Prostate gland (tissue), 2 donors: ENCODE results near the gene RASGEF1B. TPM values are rescaled to one million over a fixed set of nuclear protein-coding genes. Genes with fewer than 3 reads are reported as not detected.
"Not testable (repeated sequence)": the region's sequence is repeated elsewhere in the genome, so short reads cannot be mapped to it uniquely, and the experiment has no call there.

Source experiments
- DNase-seq: peaks from one replicate; pipeline ENCODE4 v3.0.0-alpha.2; 2019; ENCODE audit warnings: low spot score
- H3K27ac ChIP-seq, 2 donors: fragments of 200-600 bp; sonication (generic); 2 replicates each; pipeline ENCODE4 v1.5.1; 2017 to 2019
- H3K27me3 ChIP-seq: fragments of 200-600 bp; sonication (generic); replicated peaks from 2 replicates; pipeline ENCODE4 v1.5.1; 2019; ENCODE audit not compliant: insufficient read depth
- H3K36me3 ChIP-seq, 2 donors: fragments of 200-600 bp; sonication (generic); 1 replicate in 1 of 2; 2 replicates in 1 of 2; pipeline versions ENCODE4 v1.5.1 to v1.8.1; 2017 to 2019
- H3K4me1 ChIP-seq: fragments of 200-600 bp; sonication (generic); replicated peaks from 2 replicates; pipeline ENCODE4 v1.5.1; 2019
- H3K4me3 ChIP-seq, 2 donors: fragments of 200-600 bp; sonication (generic); 2 replicates each; pipeline ENCODE4 v1.5.1; 2017 to 2019
- H3K9me3 ChIP-seq: fragments of 200-600 bp; sonication (generic); 2 replicates; pipeline ENCODE4 v1.5.1; 2017
- POLR2A ChIP-seq: fragments of 450-650 bp; IDR thresholded peaks from one replicate; pipeline ENCODE4 v1.6.1; 2016; ENCODE audit warnings: antibody characterized with exemption, mild to moderate bottlenecking
- POLR2AphosphoS5 ChIP-seq: sonication (generic); formaldehyde crosslinking; IDR thresholded peaks from one replicate; pipeline ENCODE4 v1.6.1; 2017; ENCODE audit warnings: antibody characterized with exemption
- WGBS: methylation state at CpG from one replicate; pipeline ENCODE4 v1.1.5; 2018; 5-methylcytosine and 5-hydroxymethylcytosine counted together
- intact Hi-C: fragments of 100-400 bp; cut with DNase I; formaldehyde crosslinking; loops from one replicate; pipeline ENCODE4 v1.14.2; 2022
- total RNA-seq, 2 donors: library from RNA; depleted of rRNA; stranded (reverse); fragments of >200 nt; gene quantifications; one replicate each; pipeline ENCODE4 v1.1.0, GENCODE V29; 2016
- TF ChIP-seq, protein P1 (sequence below), 4 experiments: fragments of 200-600 bp in 2 of 4; fragments of 450-650 bp in 2 of 4; sonication (generic) in 2 of 4; IDR thresholded peaks; 1 replicate in 3 of 4; 2 replicates in 1 of 4; pipeline ENCODE4 v1.5.1; 2016 to 2019; ENCODE audit warnings: antibody characterized with exemption in 4 of 4, mild to moderate bottlenecking in 2 of 4, moderate library complexity in 2 of 4

RASGEF1B gene
- total RNA-seq, 2 donors from 2014 or later, result 16.4 TPM

DNA sequence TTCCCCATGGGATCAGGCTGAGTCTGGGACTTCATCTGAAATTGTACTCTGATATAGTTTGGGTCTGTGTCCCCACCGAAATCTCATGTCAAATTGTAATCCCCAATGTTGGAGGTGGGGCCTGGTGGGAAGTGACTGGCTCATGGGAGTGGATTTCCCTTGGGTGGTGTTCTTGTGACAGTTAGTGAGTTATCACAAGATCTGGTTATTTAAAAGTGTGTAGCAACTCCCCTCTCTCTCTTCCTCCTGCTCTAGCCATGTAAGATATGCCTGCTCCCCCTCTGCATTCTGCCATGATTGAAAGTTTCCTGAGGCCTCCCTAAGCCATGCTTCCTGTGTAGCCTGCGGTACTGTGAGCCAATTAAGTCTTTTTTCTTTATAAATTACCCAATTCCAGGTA, 61.0 kb downstream of the RASGEF1B start:
- TF ChIP-seq POLR2A, result no peak
- Histone ChIP-seq H3K4me1 (no peaks in the 10 kb centered on the region), H3K36me3 (no peaks in the 10 kb centered on the region), H3K27me3 (no peaks in the 10 kb centered on the region), H3K9me3 (no peaks in the 10 kb centered on the region), H3K4me3 (no peak overlapping the region), H3K27ac (no peak overlapping the region)
- 75% methylated on average over 2 of the region's 2 CpGs for WGBS
- no peak for DNase-seq
- intact Hi-C loops, result no loop called here

DNA sequence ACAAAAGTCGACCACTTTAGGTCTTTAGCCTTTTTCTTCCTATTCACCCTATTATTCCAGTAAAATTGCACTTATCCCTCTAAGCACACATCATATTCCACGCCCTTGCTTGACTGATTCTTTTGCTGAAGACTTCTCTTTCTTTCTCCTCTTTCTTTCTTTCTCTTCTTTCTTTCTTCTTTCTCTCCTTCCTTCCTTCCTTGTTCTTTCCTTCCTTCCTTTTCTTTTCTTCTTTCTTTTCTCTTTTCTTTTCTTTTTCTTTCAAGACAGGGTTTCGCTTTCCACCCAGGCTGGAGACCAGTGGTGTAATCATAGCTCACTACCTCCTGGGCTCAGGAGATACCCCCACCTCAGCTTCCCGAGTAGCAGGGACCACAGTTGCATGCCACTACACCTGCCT, 61.9 kb downstream of the RASGEF1B start:
- intact Hi-C loops, result loop anchor here (5.0 kb wide), 2 partner anchors 432 to 857 kb away; no protein-coding TSS in a partner anchor

DNA sequence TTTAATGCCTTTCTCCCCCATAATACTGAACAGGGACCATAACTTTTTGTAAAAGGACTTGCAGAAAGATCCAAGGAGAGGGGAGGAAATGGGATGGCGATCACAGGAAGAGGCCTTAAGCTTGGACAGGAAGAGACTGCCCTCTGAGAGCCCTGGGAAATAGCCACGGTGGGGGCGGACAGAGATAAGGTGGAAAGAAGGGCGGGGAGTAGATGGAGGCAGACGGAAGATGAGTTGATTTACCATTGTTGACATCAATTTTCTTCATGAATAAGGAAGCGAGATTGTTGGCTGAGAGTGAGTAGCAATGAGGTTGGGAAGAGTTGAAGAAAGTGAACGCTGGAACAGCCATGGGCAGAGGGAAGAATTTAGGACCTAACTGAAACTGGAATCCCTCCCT, 63.4 kb downstream of the RASGEF1B start:
- DNase-seq, result no peak
- H3K27ac ChIP-seq, result no peak overlapping the region
- no peaks in the 10 kb centered on the region for H3K9me3 ChIP-seq
- intact Hi-C loops, result loop anchor here (5.0 kb wide), 2 partner anchors 434 to 859 kb away; no protein-coding TSS in a partner anchor
- H3K27me3 ChIP-seq, result no peaks in the 10 kb centered on the region
- H3K4me1 ChIP-seq, result no peaks in the 10 kb centered on the region
- H3K4me3 ChIP-seq, result no peak overlapping the region
- TF ChIP-seq POLR2A (no peak), POLR2AphosphoS5 (no peak)
- TF ChIP-seq, protein P1, sequence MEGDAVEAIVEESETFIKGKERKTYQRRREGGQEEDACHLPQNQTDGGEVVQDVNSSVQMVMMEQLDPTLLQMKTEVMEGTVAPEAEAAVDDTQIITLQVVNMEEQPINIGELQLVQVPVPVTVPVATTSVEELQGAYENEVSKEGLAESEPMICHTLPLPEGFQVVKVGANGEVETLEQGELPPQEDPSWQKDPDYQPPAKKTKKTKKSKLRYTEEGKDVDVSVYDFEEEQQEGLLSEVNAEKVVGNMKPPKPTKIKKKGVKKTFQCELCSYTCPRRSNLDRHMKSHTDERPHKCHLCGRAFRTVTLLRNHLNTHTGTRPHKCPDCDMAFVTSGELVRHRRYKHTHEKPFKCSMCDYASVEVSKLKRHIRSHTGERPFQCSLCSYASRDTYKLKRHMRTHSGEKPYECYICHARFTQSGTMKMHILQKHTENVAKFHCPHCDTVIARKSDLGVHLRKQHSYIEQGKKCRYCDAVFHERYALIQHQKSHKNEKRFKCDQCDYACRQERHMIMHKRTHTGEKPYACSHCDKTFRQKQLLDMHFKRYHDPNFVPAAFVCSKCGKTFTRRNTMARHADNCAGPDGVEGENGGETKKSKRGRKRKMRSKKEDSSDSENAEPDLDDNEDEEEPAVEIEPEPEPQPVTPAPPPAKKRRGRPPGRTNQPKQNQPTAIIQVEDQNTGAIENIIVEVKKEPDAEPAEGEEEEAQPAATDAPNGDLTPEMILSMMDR (IDR thresholded peaks at IDR 0.05), result no peak
- no peaks in the 10 kb centered on the region for H3K36me3 ChIP-seq
- 75% methylated on average over 7 of the region's 7 CpGs for WGBS

More for the DNA sequence above, 61.9 kb downstream of the RASGEF1B start:
- no peak for DNase-seq
- no peaks in the 10 kb centered on the region for H3K9me3 ChIP-seq
- H3K4me1 ChIP-seq, result no peaks in the 10 kb centered on the region
- TF ChIP-seq POLR2A (no peak), POLR2AphosphoS5 (no peak)
- TF ChIP-seq, protein P1 (IDR thresholded peaks at IDR 0.05), result no peak
- H3K4me3 ChIP-seq, result no peak overlapping the region
- WGBS, result 90% methylated on average over 4 of the region's 4 CpGs
- no peaks in the 10 kb centered on the region for H3K27me3 ChIP-seq
- no peak overlapping the region for H3K27ac ChIP-seq
- no peaks in the 10 kb centered on the region for H3K36me3 ChIP-seq

DNA sequence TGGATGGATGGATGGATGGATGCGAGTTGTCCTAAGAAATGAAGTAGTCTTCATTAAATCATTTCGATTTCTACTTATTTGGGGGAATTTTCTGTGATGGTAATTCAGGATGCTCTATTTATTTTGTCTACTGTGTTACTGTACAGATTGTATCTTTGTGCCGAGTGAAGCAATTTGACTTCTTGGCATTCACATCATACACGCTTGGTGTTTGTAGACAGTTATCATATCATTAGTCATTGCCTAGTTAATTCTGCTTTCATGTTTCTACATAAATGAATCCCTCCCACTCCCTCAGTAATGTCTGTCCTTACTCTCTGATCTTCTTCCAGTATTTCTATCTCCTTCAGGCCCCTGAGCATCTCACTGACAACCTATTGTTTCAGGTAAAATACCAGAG, 64.0 kb downstream of the RASGEF1B start:
- TF ChIP-seq, protein P1 (IDR thresholded peaks at IDR 0.05), result no peak
- TF ChIP-seq POLR2AphosphoS5, result no peak
- TF ChIP-seq POLR2A, result no peak
- H3K36me3 ChIP-seq, result no peaks in the 10 kb centered on the region
- H3K4me1 ChIP-seq, result no peaks in the 10 kb centered on the region
- DNase-seq, result no peak
- H3K9me3 ChIP-seq, result no peaks in the 10 kb centered on the region
- H3K27me3 ChIP-seq, result no peaks in the 10 kb centered on the region
- H3K4me3 ChIP-seq, result no peak overlapping the region
- intact Hi-C loops, result loop anchor here (5.0 kb wide), 2 partner anchors 435 to 860 kb away; no protein-coding TSS in a partner anchor
- no peak overlapping the region for H3K27ac ChIP-seq
- 44% methylated on average over 4 of the region's 4 CpGs for WGBS

DNA sequence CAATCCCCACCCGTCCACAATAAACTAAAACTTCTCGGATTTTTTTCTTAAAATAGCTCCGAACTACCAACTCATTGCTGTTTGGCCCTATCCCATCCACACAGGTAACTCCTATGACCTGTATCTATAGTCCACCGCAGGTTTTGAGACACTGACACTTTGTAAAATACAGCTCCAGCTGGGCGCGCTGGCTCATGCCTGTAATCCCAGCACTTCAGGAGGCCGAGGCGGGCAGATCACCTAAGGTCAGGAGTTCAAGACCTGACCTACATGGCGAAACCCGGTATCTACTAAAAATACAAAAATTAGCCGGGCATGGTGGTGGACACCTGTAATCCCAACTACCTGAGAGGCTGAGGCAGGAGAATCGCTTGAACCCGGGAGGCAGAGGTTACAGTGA, 65.2 kb downstream of the RASGEF1B start:
- not testable (repeated sequence) for DNase-seq, H3K36me3 ChIP-seq, H3K9me3 ChIP-seq, H3K27me3 ChIP-seq, H3K27ac ChIP-seq, H3K4me1 ChIP-seq, H3K4me3 ChIP-seq
- intact Hi-C loops, result loop anchor here (5.0 kb wide), 2 partner anchors 436 to 861 kb away; no protein-coding TSS in a partner anchor
- WGBS, result 70% methylated on average over 13 of the region's 13 CpGs

DNA sequence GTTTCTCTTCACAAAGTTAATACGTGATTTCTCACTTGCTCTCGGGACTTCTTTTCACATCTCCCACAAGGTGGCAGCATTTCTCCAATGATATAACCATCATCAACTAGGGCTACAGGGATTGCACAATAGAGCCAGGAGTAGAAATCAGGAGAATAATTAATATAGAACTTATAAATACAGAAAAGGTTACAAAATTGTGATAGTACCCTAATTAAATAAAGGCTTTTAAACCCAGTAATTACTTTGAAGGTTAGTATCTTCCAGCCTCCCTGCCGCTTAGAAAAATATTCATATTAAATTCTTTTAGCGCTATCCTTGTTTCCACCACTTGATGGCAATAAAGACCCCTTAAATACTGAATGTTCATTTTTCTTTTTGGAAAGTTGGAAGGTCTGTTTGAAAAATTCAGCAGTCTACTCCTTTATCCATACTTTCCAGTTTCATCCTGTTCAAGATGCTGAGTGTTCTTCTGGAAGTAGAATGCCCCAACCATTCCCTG, 65.8 kb downstream of the RASGEF1B start:
- intact Hi-C loops, result loop anchor here (5.0 kb wide), 2 partner anchors 436 to 861 kb away; no protein-coding TSS in a partner anchor
- Histone ChIP-seq H3K4me3 (no peak overlapping the region), H3K27ac (no peak overlapping the region), H3K36me3 (no peaks in the 10 kb centered on the region), H3K9me3 (no peaks in the 10 kb centered on the region), H3K27me3 (no peaks in the 10 kb centered on the region), H3K4me1 (no peaks in the 10 kb centered on the region)
- peak; percentile 59 for DNase-seq
- peak; percentile 49 for TF ChIP-seq POLR2AphosphoS5
- TF ChIP-seq POLR2A, result no peak
- TF ChIP-seq, protein P1 (IDR thresholded peaks at IDR 0.05), result peak; percentile 63 to 86 (median 78)
- WGBS, result 0% methylated on average over 4 of the region's 4 CpGs
